T-cell (primary cell): ENCODE measurements around the gene PSPH. TPM values are rescaled to one million over a fixed set of nuclear protein-coding genes. Genes with fewer than 3 reads are reported as not detected.
"Not testable (repeated sequence)": the region's sequence is repeated elsewhere in the genome, so short reads cannot be mapped to it uniquely, and the experiment has no call there.

Source experiments
- ATAC-seq, 4 experiments: fragments of 200-7000 bp in 3 of 4; fragments of 150-1000 bp in 1 of 4; cut with Tn5 transposase; replicated peaks in 1 of 4; 1 replicate in 3 of 4; 2 replicates in 1 of 4; pipeline ENCODE4 v1.10.0; 2021; ENCODE audit warnings: moderate library complexity in 3 of 4, mild to moderate bottlenecking in 2 of 4, moderate number of reproducible peaks in 1 of 4
- CTCF ChIA-PET, 2 donors: fragments of 300-600 bp; sonication (Branson Sonifier 250); formaldehyde crosslinking; loops; one replicate each; lab custom pipeline; 2022; ENCODE audit warnings: antibody characterized with exemption in 2 of 2; lab: Charles Lee
- POLR2A ChIA-PET, 2 donors: fragments of 300-600 bp; sonication (Branson Sonifier 250); formaldehyde crosslinking; loops; one replicate each; lab custom pipeline; 2022; ENCODE audit warnings: antibody characterized with exemption in 2 of 2; lab: Charles Lee
- DNase-seq, 35 experiments: peaks; one replicate each; pipeline versions ENCODE4 v3.0.0 to v3.0.0-alpha.2; 2013 to 2023
- H3K27ac ChIP-seq: one replicate; pipeline ENCODE4 v1.5.1; 2013; ENCODE audit warnings: low read length
- H3K27me3 ChIP-seq, 2 experiments: replicated peaks in 1 of 2; 1 replicate in 1 of 2; 2 replicates in 1 of 2; pipeline versions ENCODE4 v1.6.1 to v1.7.0; 2013; ENCODE audit warnings: low read length in 1 of 2, mixed read lengths in 1 of 2; ENCODE audit not compliant: control insufficient read depth in 2 of 2, insufficient read depth in 2 of 2; ENCODE audit errors: extremely low read depth in 1 of 2
- H3K36me3 ChIP-seq, 2 donors: 1 replicate in 1 of 2; 2 replicates in 1 of 2; pipeline versions ENCODE4 v1.6.1 to v1.7.0; 2013; ENCODE audit warnings: low read length in 1 of 2; ENCODE audit not compliant: control insufficient read depth in 2 of 2, insufficient read depth in 1 of 2; ENCODE audit errors: extremely low read depth in 1 of 2
- H3K4me1 ChIP-seq, 2 experiments: 1 replicate in 1 of 2; 2 replicates in 1 of 2; pipeline versions ENCODE4 v1.6.1 to v1.7.0; 2013; ENCODE audit warnings: low read length in 2 of 2, mixed read lengths in 1 of 2; ENCODE audit not compliant: insufficient read depth in 2 of 2, control insufficient read depth in 1 of 2; ENCODE audit errors: extremely low read depth in 1 of 2
- H3K4me3 ChIP-seq, 2 donors: 1 replicate in 1 of 2; 2 replicates in 1 of 2; pipeline versions ENCODE4 v1.5.1 to v1.7.0; 2013; ENCODE audit warnings: mild to moderate bottlenecking in 2 of 2, low read length in 1 of 2, moderate library complexity in 1 of 2; ENCODE audit not compliant: control insufficient read depth in 1 of 2; ENCODE audit errors: extremely low read depth in 1 of 2
- H3K9me3 ChIP-seq: 2 replicates; pipeline ENCODE4 v1.7.0; 2013
- H3K27ac Mint-ChIP-seq, 2 donors: one replicate each; pipeline ENCODE4 v1.8.0; 2020 to 2021; ENCODE audit warnings: mild to moderate bottlenecking in 2 of 2, mixed read lengths in 2 of 2
- H3K27me3 Mint-ChIP-seq, 2 donors: one replicate each; pipeline ENCODE4 v1.8.0; 2021 to 2022; ENCODE audit warnings: mixed read lengths in 2 of 2
- H3K36me3 Mint-ChIP-seq: one replicate; pipeline ENCODE4 v1.8.0; 2021; ENCODE audit warnings: mixed read lengths
- H3K4me1 Mint-ChIP-seq, 3 donors: one replicate each; pipeline ENCODE4 v1.8.0; 2020 to 2022; ENCODE audit warnings: mixed read lengths in 3 of 3, mild to moderate bottlenecking in 1 of 3
- H3K4me3 Mint-ChIP-seq, 3 donors: one replicate each; pipeline ENCODE4 v1.8.0; 2020 to 2022; ENCODE audit warnings: mild to moderate bottlenecking in 3 of 3, mixed read lengths in 3 of 3, moderate library complexity in 3 of 3
- H3K9me3 Mint-ChIP-seq, 3 donors: one replicate each; pipeline ENCODE4 v1.8.0; 2020 to 2022; ENCODE audit warnings: mixed read lengths in 3 of 3
- WGBS: methylation state at CpG from one replicate; pipeline ENCODE4 v1.1.5; 2013; ENCODE audit warnings: missing lambda C conversion rate; ENCODE audit not compliant: insufficient coverage; 5-methylcytosine and 5-hydroxymethylcytosine counted together
- total RNA-seq, 35 experiments: library from RNA in 6 of 35; stranded (reverse) in 6 of 35; fragments of 120-200 nt in 1 of 35; gene quantifications; one replicate each; pipeline versions ENCODE4 v1.2.1 to v1.2.4 and lab custom pipeline; 2013 to 2026

Gene PSPH
- total RNA-seq = 1 to 10 TPM; 1.9 to 8.3 (median 5.7) TPM
- total RNA-seq (2013) = 3.1 TPM
- 2.3 to 31.5 (median 6.4) reads per million in 29 experiments for total RNA-seq (lab: John Stamatoyannopoulos, UW)

DNA sequence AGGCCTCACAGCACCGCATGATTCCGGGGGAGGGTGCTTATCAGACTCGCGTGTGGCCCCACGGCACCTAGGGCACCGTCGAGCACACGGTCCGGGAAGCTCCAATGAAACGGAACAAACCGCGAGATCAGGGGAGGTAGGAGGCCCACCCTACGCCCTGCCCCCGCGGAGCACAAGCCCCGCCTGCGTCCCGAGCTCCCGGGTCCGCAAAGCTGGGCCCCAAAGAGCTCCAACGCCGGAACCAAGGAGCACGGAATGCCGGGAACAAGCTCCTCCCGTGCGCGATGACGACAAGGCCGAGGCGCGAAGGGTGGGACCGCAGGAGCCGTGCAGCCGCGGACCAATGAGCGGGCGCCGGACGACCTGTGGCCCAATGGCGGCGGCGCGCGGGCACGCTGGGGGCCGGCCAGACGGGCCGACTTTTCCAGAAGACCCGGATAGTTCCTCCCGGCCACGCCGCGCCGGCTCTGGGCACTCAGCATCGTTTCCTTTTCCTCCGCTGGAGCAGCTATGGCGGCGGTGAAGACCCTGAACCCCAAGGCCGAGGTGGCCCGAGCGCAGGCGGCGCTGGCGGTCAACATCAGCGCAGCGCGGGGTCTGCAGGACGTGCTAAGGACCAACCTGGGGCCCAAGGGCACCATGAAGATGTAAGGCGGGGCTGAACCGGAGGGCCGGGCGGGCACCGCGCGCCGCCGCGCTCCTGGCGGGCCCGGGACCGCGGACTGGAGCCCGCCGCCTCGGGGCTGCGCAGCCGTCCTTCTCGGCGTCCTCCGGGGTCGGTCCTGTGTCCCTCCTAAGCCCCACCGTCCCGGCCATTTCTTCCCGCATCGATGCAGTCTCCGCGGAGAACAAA is at the start of gene PSPH, which contains the start of gene CCT6A:
TSS of gene PSPH (minus strand) at position 106 of the 853 bp plus-strand sequence. CDS start 30,232 bp downstream, outside the sequence.
TSS of gene CCT6A (plus strand) at position 427 of the 853 bp plus-strand sequence. CDS start at position 511, 84 bp downstream.
- H3K4me1 Mint-ChIP-seq = peaks cover 38 to 43% (median 39%) of the 10 kb centered on the region in 3 donors
- under 1% methylated on average over 94 of the region's 97 CpGs for WGBS
- CTCF ChIA-PET = interaction anchor here (0.6 to 1.4 kb wide), 10 partner anchors 11 to 87 kb away, joined by 3 to 13 read pairs (median 3); partner anchors contain the start of genes CHCHD2 (in 2 of the 2) and SUMF2 (in 1 of the 2)

DNA sequence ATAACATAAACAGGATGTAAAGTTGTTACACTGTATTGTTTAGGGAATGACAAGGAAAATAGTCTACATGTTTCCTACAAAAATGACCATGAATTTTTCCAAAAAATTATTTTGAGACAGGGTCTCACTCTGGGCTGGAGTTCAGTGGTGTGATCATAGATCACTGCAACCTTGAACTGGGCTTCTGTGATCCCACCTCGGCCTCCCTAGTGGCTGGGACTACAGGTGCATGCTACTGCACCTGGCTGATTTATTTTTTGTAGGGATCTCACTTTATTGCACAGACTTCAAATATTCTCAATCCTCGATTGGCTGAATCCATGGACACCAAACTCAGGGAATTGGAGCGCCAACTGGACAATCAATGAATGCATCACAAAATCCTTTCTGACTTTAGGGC is 48.4 kb upstream of the PSPH start:
- CTCF ChIA-PET = no interaction called here
- H3K36me3 Mint-ChIP-seq = peaks cover 34% of the 10 kb centered on the region
- no peak for ATAC-seq

More for the DNA sequence above, at the start of gene PSPH, which contains the start of gene CCT6A:
- ATAC-seq = peak; percentile 93 to 97 (median 96)
- Histone ChIP-seq H3K27me3 (no peaks in the 10 kb centered on the region), H3K27ac (peak within 1 kb of the TSS; percentile 40), H3K4me1 (peaks cover 11 to 31% of the 10 kb centered on the region in 2 experiments), H3K9me3 (no peaks in the 10 kb centered on the region), H3K36me3 (peaks cover 3 to 30% of the 10 kb centered on the region in 2 donors), H3K4me3 (peak within 1 kb of the TSS; percentile 70 to 89)
- peak within 1 kb of the TSS; percentile 87 to 93 (median 92) for H3K4me3 Mint-ChIP-seq
- DNase-seq = peak; percentile 68 to 94 (median 78)
- H3K27me3 Mint-ChIP-seq = no peaks in the 10 kb centered on the region
- H3K27ac Mint-ChIP-seq = peak within 1 kb of the TSS; percentile 86 to 92
- POLR2A ChIA-PET = interaction anchor here (0.6 to 1.1 kb wide), 10 partner anchors 11 to 1293 kb away, joined by 3 to 6 read pairs (median 4); partner anchors contain the start of gene CHCHD2 (in 1 of the 2)
- peaks cover 14% of the 10 kb centered on the region for H3K36me3 Mint-ChIP-seq
- no peaks in the 10 kb centered on the region for H3K9me3 Mint-ChIP-seq

DNA sequence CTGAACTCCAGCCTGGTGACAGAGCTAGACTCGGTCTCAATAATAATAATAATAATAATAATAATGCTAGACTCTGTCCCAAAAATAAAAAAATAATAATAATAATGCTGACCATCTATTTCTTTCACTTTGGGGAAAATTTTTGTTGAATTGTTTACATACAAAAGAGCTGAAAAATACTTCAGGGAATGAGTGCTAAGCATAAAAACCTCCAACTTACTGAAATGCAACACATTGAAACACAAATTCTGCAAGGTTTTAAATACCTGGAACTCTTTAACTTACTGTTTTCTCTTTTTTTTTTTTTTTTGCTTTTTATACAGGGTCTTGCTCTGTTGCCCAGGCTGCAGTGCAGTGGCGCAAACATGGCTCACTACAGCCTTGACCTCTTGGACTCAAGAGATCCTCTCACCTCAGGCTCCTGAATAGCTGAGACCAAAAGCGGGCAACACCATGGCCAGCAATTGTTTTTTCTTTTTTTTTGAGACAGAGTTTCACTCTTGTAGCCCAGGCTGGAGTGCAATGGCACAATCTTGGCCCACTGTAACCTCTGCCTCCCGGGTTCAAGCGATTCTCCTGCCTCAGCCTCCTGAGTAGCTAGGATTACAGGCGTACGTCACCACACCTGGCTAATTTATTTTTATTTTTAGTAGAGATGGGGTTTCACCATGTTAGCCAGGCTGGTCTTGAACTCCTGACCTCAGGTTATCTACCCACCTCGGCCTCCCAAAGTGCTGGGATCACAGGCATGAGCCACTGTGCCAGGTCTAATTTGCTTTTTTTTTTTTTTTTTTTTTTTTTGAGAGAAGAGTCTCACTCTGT is 47.2 kb upstream of the PSPH start:
- not testable (repeated sequence) for ATAC-seq, H3K4me1 Mint-ChIP-seq, H3K27me3 Mint-ChIP-seq, H3K4me3 ChIP-seq, H3K9me3 ChIP-seq, H3K4me1 ChIP-seq, DNase-seq, H3K9me3 Mint-ChIP-seq, H3K27me3 ChIP-seq, H3K27ac ChIP-seq, H3K4me3 Mint-ChIP-seq, H3K27ac Mint-ChIP-seq
- 100% methylated on average over 1 of the region's 8 CpGs for WGBS
- ChIA-PET CTCF (interaction anchor here in 1 of 2 donors (0.7 kb wide), 1 partner anchor 545 kb away, joined by 3 read pairs; no protein-coding TSS in a partner anchor), POLR2A (interaction anchor here (0.6 kb wide), 3 partner anchors 10 to 20 kb away, joined by 3 to 5 read pairs (median 3); no protein-coding TSS in a partner anchor)
- H3K36me3 Mint-ChIP-seq = peaks cover 26% of the 10 kb centered on the region
- peaks cover 3 to 41% of the 10 kb centered on the region in 2 donors for H3K36me3 ChIP-seq

More for the DNA sequence above, 48.4 kb upstream of the PSPH start:
- Mint-ChIP-seq H3K27me3 (no peaks in the 10 kb centered on the region), H3K9me3 (no peaks in the 10 kb centered on the region), H3K4me3 (no peak overlapping the region), H3K4me1 (peaks cover 7 to 18% (median 8%) of the 10 kb centered on the region in 3 donors), H3K27ac (no peak overlapping the region)
- Histone ChIP-seq H3K4me3 (no peak overlapping the region), H3K9me3 (no peaks in the 10 kb centered on the region), H3K36me3 (peaks cover 9 to 47% of the 10 kb centered on the region in 2 donors), H3K27ac (no peak overlapping the region), H3K27me3 (no peaks in the 10 kb centered on the region), H3K4me1 (peaks cover 0 to 2% of the 10 kb centered on the region in 2 experiments)
- POLR2A ChIA-PET = interaction anchor here in 1 of 2 donors (0.6 kb wide), 1 partner anchor 617 kb away, joined by 7 read pairs; no protein-coding TSS in a partner anchor
- no peak for DNase-seq
- 100% methylated on average over 1 of the region's 3 CpGs for WGBS

DNA sequence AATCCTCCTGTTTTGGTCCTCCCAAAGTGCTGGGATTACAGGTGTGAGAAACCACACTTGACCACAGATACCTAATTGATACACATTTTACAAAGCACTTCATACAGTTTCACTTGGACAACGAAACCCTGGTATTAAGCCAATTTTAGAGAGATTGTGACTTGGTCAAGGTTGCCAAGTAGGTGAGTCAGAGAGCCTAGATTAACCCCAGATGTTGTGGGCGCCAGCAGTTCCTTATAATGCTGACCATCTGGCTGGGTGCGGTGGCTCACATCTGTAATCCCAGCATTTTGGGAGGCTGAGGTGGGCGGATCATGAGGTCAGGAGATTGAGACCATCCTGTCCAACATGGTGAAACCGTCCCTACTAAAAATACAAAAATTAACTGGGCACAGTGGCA is 46.5 kb upstream of the PSPH start:
- Histone ChIP-seq H3K27ac (no peak overlapping the region), H3K9me3 (no peaks in the 10 kb centered on the region), H3K4me1 (no peaks in the 10 kb centered on the region), H3K4me3 (no peak overlapping the region), H3K36me3 (peaks cover 3 to 34% of the 10 kb centered on the region in 2 donors), H3K27me3 (no peaks in the 10 kb centered on the region)
- CTCF ChIA-PET = interaction anchor here in 1 of 2 donors (0.7 kb wide), 1 partner anchor 544 kb away, joined by 3 read pairs; no protein-coding TSS in a partner anchor
- WGBS = 100% methylated on average over 1 of the region's 5 CpGs
- DNase-seq = no peak
- Mint-ChIP-seq H3K4me3 (no peak overlapping the region), H3K27ac (no peak overlapping the region), H3K4me1 (peaks cover 0 to 8% (median under 1%) of the 10 kb centered on the region in 3 donors), H3K27me3 (no peaks in the 10 kb centered on the region), H3K9me3 (no peaks in the 10 kb centered on the region), H3K36me3 (peaks cover 23% of the 10 kb centered on the region)
- POLR2A ChIA-PET = no interaction called here
- ATAC-seq = no peak

DNA sequence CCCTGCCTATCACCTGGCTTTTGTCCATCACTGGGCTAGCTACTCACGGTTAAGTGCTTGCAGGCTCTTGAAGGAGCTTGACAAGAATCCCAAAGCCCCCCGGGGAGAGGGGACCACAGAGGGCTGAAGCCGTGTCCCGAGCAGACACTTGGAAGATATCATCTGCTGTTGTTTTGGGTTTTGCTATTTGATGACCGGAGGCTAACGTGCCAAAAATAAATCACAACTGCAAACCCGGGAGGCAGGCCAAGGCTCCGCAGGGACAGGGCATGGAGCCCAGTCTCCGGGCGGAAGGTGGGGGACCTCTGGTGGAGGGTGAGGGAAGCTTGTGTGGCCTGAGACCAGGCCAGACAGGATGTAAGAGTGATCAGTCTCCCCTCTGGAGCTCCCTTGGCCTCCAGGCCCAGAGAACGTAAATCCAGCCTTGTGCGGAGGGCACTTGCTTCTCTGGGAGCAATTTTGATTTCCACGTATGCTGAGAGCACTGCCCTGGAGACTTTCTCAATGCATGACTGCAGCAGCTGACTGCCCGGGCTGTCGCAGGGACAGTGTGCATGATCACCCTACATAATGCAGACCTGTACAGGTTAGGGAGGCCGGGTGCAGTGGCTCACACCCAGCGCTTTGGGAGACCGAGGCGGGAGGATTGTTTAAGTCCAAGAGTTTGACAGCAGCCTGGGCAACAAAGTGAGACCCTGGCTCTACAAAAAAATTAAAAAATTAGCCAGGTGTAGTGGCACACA is 41.7 kb upstream of the PSPH start, which contains the start of gene PHKG1:
TSS of gene PHKG1 (minus strand) at position 164 of the 743 bp plus-strand sequence. CDS start 4,011 bp downstream, outside the sequence.
- WGBS = 88% methylated on average over 18 of the region's 19 CpGs
- ATAC-seq = peak in 3 of 4 experiments; percentile 19 to 28 (median 25)

More for the DNA sequence above, 41.7 kb upstream of the PSPH start, which contains the start of gene PHKG1:
- H3K36me3 ChIP-seq = peaks cover 2 to 4% of the 10 kb centered on the region in 2 donors
- H3K27ac ChIP-seq = no peak within 1 kb of the TSS
- H3K4me1 ChIP-seq = no peaks in the 10 kb centered on the region
- Mint-ChIP-seq H3K36me3 (peaks cover 5% of the 10 kb centered on the region), H3K4me1 (no peaks in the 10 kb centered on the region), H3K27ac (no peak within 1 kb of the TSS), H3K4me3 (no peak within 1 kb of the TSS), H3K27me3 (no peaks in the 10 kb centered on the region), H3K9me3 (no peaks in the 10 kb centered on the region)
- no peaks in the 10 kb centered on the region for H3K9me3 ChIP-seq
- ChIA-PET CTCF (interaction anchor here in 1 of 2 donors (0.6 kb wide), 1 partner anchor 63 kb away, joined by 8 read pairs; no protein-coding TSS in a partner anchor), POLR2A (interaction anchor here in 1 of 2 donors (0.7 to 0.9 kb wide), 2 partner anchors 14 to 28 kb away, joined by 3 read pairs; partner anchors contain the start of gene CHCHD2)
- DNase-seq = no peak
- H3K4me3 ChIP-seq = no peak within 1 kb of the TSS
- no peaks in the 10 kb centered on the region for H3K27me3 ChIP-seq
